Measurements from ENCODE around the gene OGFOD3. TPM values are rescaled to one million over a fixed set of nuclear protein-coding genes. Genes with fewer than 3 reads are reported as not detected.

OGFOD3 gene
- total RNA-seq, 1 experiment from 2014 or later: 26.6 TPM

DNA sequence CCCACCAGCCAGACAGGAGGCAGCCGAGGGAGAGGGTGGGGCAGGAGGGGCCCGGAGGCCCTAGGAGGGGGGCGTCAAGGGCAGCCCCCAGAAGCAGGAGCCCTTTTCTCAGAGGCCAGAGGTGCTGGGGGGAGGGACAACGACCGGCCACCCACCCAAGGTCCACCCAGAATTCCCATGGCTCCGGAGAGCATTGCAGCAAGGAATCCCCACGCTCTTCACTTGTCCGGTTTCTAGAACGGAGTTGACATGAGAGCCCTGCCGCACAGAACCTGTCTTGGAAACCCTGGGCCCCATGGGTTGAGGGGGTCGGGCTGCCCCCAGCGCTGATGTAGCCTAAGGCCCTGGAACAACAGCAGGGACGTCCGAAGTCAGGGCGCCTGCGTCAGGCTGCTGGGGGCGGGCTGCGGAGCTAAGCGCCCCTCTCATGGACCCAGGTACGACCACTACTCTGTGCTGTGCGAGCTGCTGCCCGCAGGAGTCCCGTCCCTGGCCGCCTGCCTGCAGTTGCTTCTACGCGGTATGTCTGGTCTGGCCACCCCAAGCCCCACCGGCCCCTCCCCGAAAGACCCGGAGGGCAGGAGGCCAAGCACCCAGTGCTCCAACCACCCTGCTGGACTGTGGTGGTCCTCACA lies 20.9 kb upstream of the OGFOD3 start:
- Histone ChIP-seq H3F3A (ENCODE audit: insufficient read depth, low read depth) (no peaks in the 10 kb centered on the region), H3K27me3 (ENCODE audit: insufficient read depth, low read depth) (no peaks in the 10 kb centered on the region), H4K20me1 (ENCODE audit: insufficient read depth) (no peaks in the 10 kb centered on the region), H3K9me3 (ENCODE audit: insufficient read depth, low read depth) (no peaks in the 10 kb centered on the region), H3K79me2 (ENCODE audit: low read depth) (no peaks in the 10 kb centered on the region), H3K4me3 (no peak overlapping the region), H3K4me1 (replicated peaks; ENCODE audit: insufficient read depth) (no peaks in the 10 kb centered on the region), H3K9me2 (ENCODE audit: insufficient read depth) (no peaks in the 10 kb centered on the region), H2AFZ (no peak overlapping the region), H3K36me3 (ENCODE audit: low read depth) (no peaks in the 10 kb centered on the region), H3K27ac (no peak overlapping the region), H3K4me2 (no peak overlapping the region)
- DNase-seq: no peak
- TF ChIP-seq EZH2 (IDR thresholded peaks at IDR 0.05; ENCODE audit: low read depth): no peak
- TF ChIP-seq CTCF (conservative IDR thresholded peaks at IDR 0.05): no peak
- intact Hi-C loops (cut with micrococcal nuclease; ENCODE audit: unreplicated experiment): no loop called here
- CTCF ChIA-PET: no interaction called here
- POLR2A ChIA-PET (ENCODE audit: unreplicated experiment): no interaction called here
- BruUV-seq (replicated peaks): no TSS peak

GRCh38 chr17:82438401-82439193 lies 20.2 kb upstream of the OGFOD3 start:
- no peaks in the 10 kb centered on the region for H3K36me3 ChIP-seq (ENCODE audit: low read depth)
- H3K79me2 ChIP-seq (ENCODE audit: low read depth): no peaks in the 10 kb centered on the region
- intact Hi-C loops (cut with micrococcal nuclease; ENCODE audit: unreplicated experiment): no loop called here
- no peak overlapping the region for H3K27ac ChIP-seq
- ChIA-PET CTCF (interaction anchor here (0.6 kb wide), 1 partner anchor 150 kb away, joined by 7 read pairs; no protein-coding TSS in a partner anchor), POLR2A (ENCODE audit: unreplicated experiment) (no interaction called here)
- no peaks in the 10 kb centered on the region for H4K20me1 ChIP-seq (ENCODE audit: insufficient read depth)
- H3K4me3 ChIP-seq: no peak overlapping the region
- H3K4me1 ChIP-seq (replicated peaks; ENCODE audit: insufficient read depth): no peaks in the 10 kb centered on the region
- no peaks in the 10 kb centered on the region for H3F3A ChIP-seq (ENCODE audit: insufficient read depth, low read depth)
- no peak for TF ChIP-seq EZH2 (IDR thresholded peaks at IDR 0.05; ENCODE audit: low read depth)
- no peak for TF ChIP-seq CTCF (conservative IDR thresholded peaks at IDR 0.05)
- no peaks in the 10 kb centered on the region for H3K27me3 ChIP-seq (ENCODE audit: insufficient read depth, low read depth)
- no peak for DNase-seq
- no peaks in the 10 kb centered on the region for H3K9me2 ChIP-seq (ENCODE audit: insufficient read depth)
- no peak overlapping the region for H3K4me2 ChIP-seq
- no TSS peak for BruUV-seq (replicated peaks)
- H3K9me3 ChIP-seq (ENCODE audit: insufficient read depth, low read depth): no peaks in the 10 kb centered on the region
- no peak overlapping the region for H2AFZ ChIP-seq

DNA sequence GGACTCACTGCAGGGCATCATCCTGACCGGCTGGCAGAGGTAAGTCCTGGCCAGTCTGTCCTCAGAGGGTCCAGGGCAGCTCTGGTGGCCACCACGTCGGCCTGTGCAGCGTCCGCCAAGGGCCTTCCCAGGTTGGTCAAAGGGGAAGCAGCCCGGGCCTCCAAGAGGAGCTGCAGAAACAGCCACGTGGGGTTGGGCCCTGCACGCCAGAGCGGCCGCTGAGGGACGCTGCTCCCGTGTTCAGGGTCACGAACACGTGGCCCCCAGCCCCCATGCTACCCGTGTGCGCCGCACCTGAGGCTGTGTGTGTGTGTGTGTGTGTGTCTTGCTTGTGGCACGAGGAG lies 18.9 kb upstream of the OGFOD3 start:
- H3K9me2 ChIP-seq (ENCODE audit: insufficient read depth): no peaks in the 10 kb centered on the region
- no peaks in the 10 kb centered on the region for H3K36me3 ChIP-seq (ENCODE audit: low read depth)
- no peak overlapping the region for H3K27ac ChIP-seq
- no peaks in the 10 kb centered on the region for H3K4me1 ChIP-seq (replicated peaks; ENCODE audit: insufficient read depth)
- H3K4me2 ChIP-seq: no peak overlapping the region
- no peaks in the 10 kb centered on the region for H3K27me3 ChIP-seq (ENCODE audit: insufficient read depth, low read depth)
- CTCF ChIA-PET: no interaction called here
- DNase-seq: no peak
- no peaks in the 10 kb centered on the region for H3F3A ChIP-seq (ENCODE audit: insufficient read depth, low read depth)
- no TSS peak for BruUV-seq (replicated peaks)
- no peak overlapping the region for H3K4me3 ChIP-seq
- no peaks in the 10 kb centered on the region for H3K9me3 ChIP-seq (ENCODE audit: insufficient read depth, low read depth)
- no peak overlapping the region for H2AFZ ChIP-seq
- POLR2A ChIA-PET (ENCODE audit: unreplicated experiment): no interaction called here
- intact Hi-C loops (cut with micrococcal nuclease; ENCODE audit: unreplicated experiment): no loop called here
- TF ChIP-seq EZH2 (IDR thresholded peaks at IDR 0.05; ENCODE audit: low read depth): no peak
- H3K79me2 ChIP-seq (ENCODE audit: low read depth): no peaks in the 10 kb centered on the region
- H4K20me1 ChIP-seq (ENCODE audit: insufficient read depth): no peaks in the 10 kb centered on the region

Measured in PC-9 (cell line).